MM.1S (cell line): ENCODE data around the gene PADI1.

Source experiments
- DNase-seq: peaks from one replicate; pipeline ENCODE4 v3.0.0-alpha.2; 2015
- H2AFZ ChIP-seq: fragments of 300-600 bp; sonication (generic); 2 replicates; pipeline ENCODE4 v1.6.0; 2016; ENCODE audit warnings: antibody characterized with exemption, low read length
- H3F3A ChIP-seq: fragments of 300-600 bp; sonication (generic); 2 replicates; pipeline ENCODE4 v1.6.1; 2016; ENCODE audit warnings: mild to moderate bottlenecking, antibody characterized with exemption, low read length, moderate library complexity, mixed read lengths; ENCODE audit not compliant: insufficient read depth
- H3K27ac ChIP-seq: fragments of 300-600 bp; sonication (generic); 2 replicates; pipeline ENCODE4 v1.5.1; 2016; ENCODE audit warnings: mild to moderate bottlenecking, low read length
- H3K27me3 ChIP-seq: fragments of 300-600 bp; sonication (generic); replicated peaks from 2 replicates; pipeline ENCODE4 v1.6.0; 2016; ENCODE audit warnings: low read length; ENCODE audit not compliant: insufficient read depth
- H3K36me3 ChIP-seq: fragments of 300-600 bp; sonication (generic); replicated peaks from 2 replicates; pipeline ENCODE4 v1.6.1; 2016; ENCODE audit warnings: mild to moderate bottlenecking, low read length, mixed read lengths; ENCODE audit not compliant: insufficient read depth
- H3K4me1 ChIP-seq: fragments of 300-600 bp; sonication (generic); 2 replicates; pipeline ENCODE4 v1.6.1; 2016; ENCODE audit warnings: low read length, mixed read lengths
- H3K4me2 ChIP-seq: fragments of 300-600 bp; sonication (generic); 2 replicates; pipeline ENCODE4 v1.6.0; 2016; ENCODE audit warnings: low read depth, low read length
- H3K4me3 ChIP-seq: fragments of 300-600 bp; sonication (generic); 2 replicates; pipeline ENCODE4 v1.5.1; 2016; ENCODE audit warnings: low read length, mixed read lengths
- H3K79me2 ChIP-seq: fragments of 300-600 bp; sonication (generic); 2 replicates; pipeline ENCODE4 v1.6.1; 2016; ENCODE audit warnings: mixed run types, low read length, mixed read lengths
- H3K9ac ChIP-seq: fragments of 300-600 bp; sonication (generic); 2 replicates; pipeline ENCODE4 v1.6.1; 2016; ENCODE audit warnings: low read length, mixed read lengths
- H3K9me2 ChIP-seq: fragments of 300-600 bp; sonication (generic); replicated peaks from 2 replicates; pipeline ENCODE4 v1.6.1; 2016; ENCODE audit warnings: mild to moderate bottlenecking, low read length, mixed read lengths; ENCODE audit not compliant: insufficient read depth
- H3K9me3 ChIP-seq: fragments of 300-600 bp; sonication (generic); replicated peaks from 2 replicates; pipeline ENCODE4 v1.6.1; 2016; ENCODE audit warnings: mild to moderate bottlenecking, low read length, mixed read lengths; ENCODE audit not compliant: insufficient read depth
- H4K20me1 ChIP-seq: fragments of 300-600 bp; sonication (generic); 2 replicates; pipeline ENCODE4 v1.6.1; 2016; ENCODE audit warnings: mild to moderate bottlenecking, low read length, moderate library complexity, mixed read lengths; ENCODE audit not compliant: insufficient read depth
- EZH2 ChIP-seq: fragments of 300-600 bp; sonication (generic); optimal IDR thresholded peaks from 2 replicates; pipeline ENCODE3; 2017; ENCODE audit warnings: low read depth, mild to moderate bottlenecking, antibody characterized with exemption, low read length, mixed read lengths
- EZH2phosphoT487 ChIP-seq: fragments of 300-600 bp; sonication (generic); IDR thresholded peaks from 2 replicates; pipeline ENCODE4 v1.6.1; 2018; ENCODE audit warnings: antibody characterized with exemption, low read length
- TF ChIP-seq, protein P1 (sequence below): fragments of 300-600 bp; sonication (generic); IDR thresholded peaks from 2 replicates; pipeline ENCODE4 v1.5.1; 2016; ENCODE audit warnings: antibody characterized with exemption, low read length, mixed read lengths

The PADI1 gene

DNA sequence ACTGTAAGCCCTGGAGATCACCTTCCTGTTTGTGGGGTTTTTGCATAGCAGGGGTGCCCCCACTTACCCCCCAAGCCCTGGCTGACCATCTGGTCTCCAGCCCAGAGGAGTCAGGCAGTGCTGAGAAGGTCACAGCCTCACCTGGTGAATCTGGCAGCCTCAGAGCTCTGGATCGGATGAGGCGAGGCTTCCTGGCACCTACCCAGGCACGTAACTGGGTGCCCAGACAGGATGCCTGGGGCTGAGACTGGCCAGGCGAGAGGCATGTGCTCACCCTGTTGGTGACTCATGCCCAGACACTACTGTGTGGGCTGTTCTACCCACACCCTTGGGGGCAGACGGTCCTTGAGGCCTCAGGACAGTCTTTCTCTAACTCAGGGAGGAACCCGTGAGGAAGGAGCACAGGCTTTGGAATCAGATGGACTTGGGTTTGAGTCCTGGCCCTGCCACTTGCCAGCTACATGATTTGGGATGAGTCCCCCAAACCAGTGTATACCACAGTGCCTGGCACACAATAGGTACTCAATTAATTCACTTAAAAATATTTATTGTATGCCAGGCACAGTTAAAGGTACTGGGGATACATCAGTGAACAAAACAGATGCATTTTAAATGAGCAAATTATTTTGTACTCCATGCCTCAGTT lies 28.9 kb downstream of the PADI1 start:
- no peak overlapping the region for H3K9ac ChIP-seq
- H3K27ac ChIP-seq = no peak overlapping the region
- no peak for TF ChIP-seq EZH2
- TF ChIP-seq EZH2phosphoT487 = no peak
- TF ChIP-seq, protein P1, sequence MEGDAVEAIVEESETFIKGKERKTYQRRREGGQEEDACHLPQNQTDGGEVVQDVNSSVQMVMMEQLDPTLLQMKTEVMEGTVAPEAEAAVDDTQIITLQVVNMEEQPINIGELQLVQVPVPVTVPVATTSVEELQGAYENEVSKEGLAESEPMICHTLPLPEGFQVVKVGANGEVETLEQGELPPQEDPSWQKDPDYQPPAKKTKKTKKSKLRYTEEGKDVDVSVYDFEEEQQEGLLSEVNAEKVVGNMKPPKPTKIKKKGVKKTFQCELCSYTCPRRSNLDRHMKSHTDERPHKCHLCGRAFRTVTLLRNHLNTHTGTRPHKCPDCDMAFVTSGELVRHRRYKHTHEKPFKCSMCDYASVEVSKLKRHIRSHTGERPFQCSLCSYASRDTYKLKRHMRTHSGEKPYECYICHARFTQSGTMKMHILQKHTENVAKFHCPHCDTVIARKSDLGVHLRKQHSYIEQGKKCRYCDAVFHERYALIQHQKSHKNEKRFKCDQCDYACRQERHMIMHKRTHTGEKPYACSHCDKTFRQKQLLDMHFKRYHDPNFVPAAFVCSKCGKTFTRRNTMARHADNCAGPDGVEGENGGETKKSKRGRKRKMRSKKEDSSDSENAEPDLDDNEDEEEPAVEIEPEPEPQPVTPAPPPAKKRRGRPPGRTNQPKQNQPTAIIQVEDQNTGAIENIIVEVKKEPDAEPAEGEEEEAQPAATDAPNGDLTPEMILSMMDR = no peak
- no peak overlapping the region for H3K4me2 ChIP-seq
- no peak for DNase-seq
- H3K9me3 ChIP-seq = no peaks in the 10 kb centered on the region
- H3K36me3 ChIP-seq = no peaks in the 10 kb centered on the region
- no peak overlapping the region for H3K4me3 ChIP-seq
- no peaks in the 10 kb centered on the region for H3F3A ChIP-seq
- no peak overlapping the region for H2AFZ ChIP-seq
- peaks cover 86% of the 10 kb centered on the region for H3K27me3 ChIP-seq
- H3K79me2 ChIP-seq = no peaks in the 10 kb centered on the region
- H4K20me1 ChIP-seq = no peaks in the 10 kb centered on the region
- no peaks in the 10 kb centered on the region for H3K9me2 ChIP-seq
- no peaks in the 10 kb centered on the region for H3K4me1 ChIP-seq

DNA sequence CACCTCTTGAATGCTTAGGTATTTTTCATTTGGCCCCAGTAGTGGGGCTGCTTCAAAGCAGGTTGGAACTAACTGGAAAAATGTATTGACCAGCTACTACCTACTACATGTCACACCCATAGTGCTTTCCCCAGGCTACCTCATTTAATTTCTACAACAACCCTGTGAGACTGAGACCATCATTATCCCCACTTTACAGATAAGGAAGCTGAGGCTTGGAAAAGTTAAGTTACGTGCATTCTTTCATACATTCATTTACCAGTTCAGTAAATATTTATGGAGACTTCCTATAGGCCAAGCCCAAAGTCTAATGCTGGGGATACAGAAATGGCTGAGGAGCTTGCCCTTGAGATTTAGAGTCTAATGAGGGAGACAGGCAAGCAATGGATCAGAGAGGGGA lies 29.5 kb downstream of the PADI1 start:
- Histone ChIP-seq H3K4me1 (no peaks in the 10 kb centered on the region), H3F3A (no peaks in the 10 kb centered on the region), H3K27ac (no peak overlapping the region)

DNA sequence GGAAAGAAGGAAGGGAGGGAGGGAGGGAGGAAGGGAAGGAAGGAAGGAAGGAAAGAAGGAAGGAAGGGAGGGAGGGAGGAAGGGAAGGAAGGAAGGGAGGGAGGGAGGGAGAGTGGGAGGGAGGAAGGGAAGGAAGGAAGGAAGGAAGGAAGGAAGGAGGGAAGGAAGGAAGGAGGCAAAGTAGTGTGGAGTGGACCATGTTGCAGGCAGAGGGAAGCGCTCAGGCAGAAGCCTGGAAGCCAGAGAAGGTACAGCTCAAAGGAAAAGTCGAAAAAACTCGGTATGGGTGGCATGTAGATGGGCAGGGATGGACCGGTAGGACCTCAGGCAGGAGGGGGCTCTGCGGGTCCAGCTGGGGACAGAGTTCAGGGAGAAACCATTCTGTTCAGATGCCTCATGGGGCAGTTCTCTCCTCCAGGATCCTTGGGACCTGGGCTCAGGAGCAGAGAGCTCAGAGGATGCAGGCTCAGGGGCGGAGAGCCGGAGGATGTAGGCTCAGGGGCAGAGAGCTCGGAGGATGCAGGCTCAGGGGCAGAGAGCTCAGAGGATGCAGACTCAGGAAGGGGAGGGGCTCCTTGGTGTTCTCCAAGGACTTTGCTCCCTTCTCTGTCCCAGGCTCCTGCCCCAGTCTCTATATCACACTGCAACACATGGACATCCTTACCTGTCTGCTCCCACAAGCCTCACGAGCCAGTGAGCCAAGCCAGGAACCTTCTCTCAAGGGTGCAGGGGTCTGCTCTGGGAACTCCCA lies 30.4 kb downstream of the PADI1 start:
- no peak overlapping the region for H3K4me3 ChIP-seq
- no peak overlapping the region for H3K27ac ChIP-seq
- no peak for TF ChIP-seq EZH2
- TF ChIP-seq, protein P1 = no peak
- TF ChIP-seq EZH2phosphoT487 = no peak
- no peak overlapping the region for H3K4me2 ChIP-seq
- H3K4me1 ChIP-seq = no peaks in the 10 kb centered on the region
- no peak for DNase-seq
- no peaks in the 10 kb centered on the region for H3K79me2 ChIP-seq
- no peak overlapping the region for H3K9ac ChIP-seq
- H2AFZ ChIP-seq = no peak overlapping the region
- no peaks in the 10 kb centered on the region for H3F3A ChIP-seq
- H3K27me3 ChIP-seq = peaks cover 84% of the 10 kb centered on the region
- H3K9me2 ChIP-seq = no peaks in the 10 kb centered on the region
- H4K20me1 ChIP-seq = no peaks in the 10 kb centered on the region
- H3K36me3 ChIP-seq = no peaks in the 10 kb centered on the region
- no peaks in the 10 kb centered on the region for H3K9me3 ChIP-seq

More for the DNA sequence above, 29.5 kb downstream of the PADI1 start:
- no peaks in the 10 kb centered on the region for H3K9me3 ChIP-seq
- no peak overlapping the region for H3K4me2 ChIP-seq
- H3K9ac ChIP-seq = no peak overlapping the region
- H3K9me2 ChIP-seq = no peaks in the 10 kb centered on the region
- H3K4me3 ChIP-seq = no peak overlapping the region
- H4K20me1 ChIP-seq = no peaks in the 10 kb centered on the region
- peaks cover 85% of the 10 kb centered on the region for H3K27me3 ChIP-seq
- no peak overlapping the region for H2AFZ ChIP-seq
- no peaks in the 10 kb centered on the region for H3K79me2 ChIP-seq
- no peaks in the 10 kb centered on the region for H3K36me3 ChIP-seq
- no peak for TF ChIP-seq EZH2
- TF ChIP-seq, protein P1 = no peak
- TF ChIP-seq EZH2phosphoT487 = no peak
- DNase-seq = no peak
